ENCODE data around the gene LRRC25.
"Not testable (repeated sequence)": the region's sequence is repeated elsewhere in the genome, so short reads cannot be mapped to it uniquely, and the experiment has no call there.

Gene LRRC25

DNA sequence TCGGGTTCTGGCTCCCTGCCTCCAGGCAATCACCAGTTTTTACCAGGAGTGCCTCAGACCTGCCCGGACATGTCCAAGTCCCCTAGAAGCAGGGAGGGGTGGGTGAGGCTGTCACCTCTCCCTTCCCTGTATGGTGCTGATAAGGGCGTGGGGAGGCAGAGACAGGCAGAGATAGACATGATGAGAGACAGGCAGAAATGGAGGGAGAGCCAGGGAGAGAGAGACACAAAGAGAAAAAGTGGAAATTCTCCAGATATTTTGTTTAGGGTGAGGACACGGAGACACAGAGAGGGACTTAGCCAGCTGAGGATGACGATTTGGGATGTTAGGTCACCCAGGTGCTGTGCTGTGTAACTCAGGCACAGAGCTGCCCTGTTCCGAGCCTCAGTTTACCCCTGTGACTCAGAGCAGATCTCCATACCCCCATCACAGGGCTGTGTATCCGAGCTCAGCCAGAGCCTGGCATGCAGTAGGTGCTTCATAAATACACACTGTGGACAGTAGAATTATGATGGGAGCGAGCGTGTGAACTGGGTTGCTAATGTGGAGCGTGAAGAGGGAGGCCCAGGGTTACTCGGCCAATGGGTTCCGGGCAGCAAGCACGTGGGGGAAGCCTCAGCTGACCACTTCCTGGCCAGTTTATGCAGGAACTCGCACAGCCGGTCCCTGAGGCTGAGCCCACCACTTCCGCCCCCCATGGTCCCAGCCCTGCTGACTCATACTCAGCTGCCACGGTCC, 23.4 kb downstream of the LRRC25 start:
- DNase-seq, result no peak

DNA sequence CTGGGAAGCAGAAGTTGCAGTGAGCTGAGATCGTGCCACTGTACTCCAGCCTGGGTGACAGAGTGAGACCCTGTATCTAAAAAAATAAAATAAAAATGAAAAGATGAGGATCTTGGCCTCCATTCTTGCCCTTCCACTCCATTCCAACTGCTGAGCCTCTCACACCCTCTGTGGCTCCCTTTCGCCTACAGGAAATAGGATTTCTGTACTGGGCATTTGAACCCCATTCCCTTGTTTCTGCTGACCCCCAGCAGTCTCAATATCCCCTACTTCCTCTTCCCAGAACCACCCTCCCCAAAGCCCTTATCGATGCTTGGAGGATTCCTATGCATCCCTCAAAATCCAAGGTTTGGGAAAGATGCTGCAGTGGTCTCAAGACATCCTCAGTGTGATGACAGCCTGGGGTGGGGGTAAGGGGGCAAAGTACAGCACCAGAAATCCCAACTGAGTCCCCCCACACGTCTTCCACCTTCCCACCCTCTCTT, 24.0 kb downstream of the LRRC25 start:
- no peak for DNase-seq

DNA sequence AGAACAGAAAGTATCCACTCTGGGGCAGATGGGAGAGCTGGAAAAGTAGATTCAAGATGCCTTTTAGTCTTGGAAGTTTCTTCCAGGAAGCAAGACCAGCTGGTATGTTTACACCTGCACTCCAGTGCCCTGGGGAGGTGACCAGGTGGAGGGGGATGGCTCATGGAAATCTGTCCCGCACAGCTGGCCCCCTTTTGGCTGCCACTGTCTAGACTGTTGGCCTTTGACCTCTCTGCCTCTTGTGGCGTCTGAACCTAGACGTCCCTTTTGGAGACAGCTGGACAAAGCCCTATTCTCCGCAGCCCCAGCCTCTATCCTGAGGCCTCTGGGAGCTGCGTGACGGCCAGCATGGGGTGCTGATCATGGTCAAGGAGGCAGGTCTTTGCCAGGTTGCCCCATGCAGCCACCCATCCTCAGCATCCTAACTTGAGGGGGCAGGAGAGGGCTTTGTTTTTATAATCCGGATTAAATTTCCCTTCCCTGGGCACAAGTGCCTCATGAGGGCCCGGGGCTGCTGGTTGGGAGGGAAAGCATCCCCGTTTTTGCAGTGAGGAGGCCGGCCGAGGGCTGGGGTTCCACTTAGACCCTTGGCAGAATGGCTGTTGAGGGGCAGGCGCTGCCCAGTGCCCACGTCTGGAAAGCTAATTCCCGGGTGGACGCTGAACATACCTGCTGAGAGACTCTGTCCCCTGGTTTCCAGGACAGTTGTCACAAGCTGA, 28.8 kb downstream of the LRRC25 start:
- peak; percentile 47 for DNase-seq

DNA sequence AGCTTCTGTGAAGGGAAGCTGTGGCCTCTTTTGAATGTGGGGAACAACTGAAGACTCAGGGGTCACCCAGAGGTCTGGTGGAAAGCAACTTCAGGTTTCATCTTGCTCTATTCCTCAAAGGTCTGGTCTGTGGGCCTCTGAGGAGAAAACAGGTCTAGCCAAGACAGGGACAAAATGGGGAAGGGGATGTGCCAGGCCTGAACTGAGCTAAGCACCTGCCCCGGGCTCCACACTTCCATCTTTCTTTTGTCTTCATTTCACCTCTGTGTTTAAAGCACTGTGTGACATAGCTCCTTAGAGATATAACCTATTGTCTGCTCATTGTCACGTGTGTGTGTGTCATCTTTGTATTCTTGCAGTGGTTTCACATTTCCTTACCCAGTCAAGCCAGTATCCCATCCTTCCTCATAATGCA, 31.4 kb downstream of the LRRC25 start:
- no peak for DNase-seq

DNA sequence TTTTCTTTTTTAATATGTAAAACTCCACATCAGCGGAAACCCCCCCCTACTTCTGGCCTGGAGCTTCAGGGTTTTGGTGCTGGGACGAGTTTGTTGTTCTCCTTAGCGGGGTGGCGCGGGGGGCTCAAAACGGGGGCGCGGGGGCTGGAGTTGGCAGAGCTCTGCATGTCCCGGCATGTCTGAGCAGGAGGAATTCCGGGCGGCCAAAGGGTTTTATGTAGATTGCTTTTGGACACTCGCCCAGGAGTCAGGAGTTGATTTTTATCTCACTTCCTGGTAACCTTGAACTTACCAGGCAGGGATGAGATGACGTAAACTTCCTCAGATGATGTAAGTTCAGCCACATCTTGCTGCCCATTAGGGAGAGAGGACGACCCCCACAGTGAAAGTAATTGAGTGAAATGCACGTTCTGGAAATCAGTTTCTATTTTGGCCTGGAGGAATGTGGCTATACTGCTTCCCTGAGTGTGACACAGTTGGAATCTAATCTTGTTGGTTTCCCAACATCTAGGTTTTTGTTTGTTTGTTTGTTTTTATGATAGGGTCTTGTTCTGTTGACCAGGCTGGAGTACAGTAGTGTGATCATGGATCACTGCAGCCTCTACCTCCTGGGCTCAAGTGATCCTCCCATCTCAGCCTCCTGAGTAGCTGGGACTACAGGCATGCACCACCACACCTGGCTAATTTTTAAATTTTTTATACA, 32.4 kb downstream of the LRRC25 start:
- no peak for DNase-seq

DNA sequence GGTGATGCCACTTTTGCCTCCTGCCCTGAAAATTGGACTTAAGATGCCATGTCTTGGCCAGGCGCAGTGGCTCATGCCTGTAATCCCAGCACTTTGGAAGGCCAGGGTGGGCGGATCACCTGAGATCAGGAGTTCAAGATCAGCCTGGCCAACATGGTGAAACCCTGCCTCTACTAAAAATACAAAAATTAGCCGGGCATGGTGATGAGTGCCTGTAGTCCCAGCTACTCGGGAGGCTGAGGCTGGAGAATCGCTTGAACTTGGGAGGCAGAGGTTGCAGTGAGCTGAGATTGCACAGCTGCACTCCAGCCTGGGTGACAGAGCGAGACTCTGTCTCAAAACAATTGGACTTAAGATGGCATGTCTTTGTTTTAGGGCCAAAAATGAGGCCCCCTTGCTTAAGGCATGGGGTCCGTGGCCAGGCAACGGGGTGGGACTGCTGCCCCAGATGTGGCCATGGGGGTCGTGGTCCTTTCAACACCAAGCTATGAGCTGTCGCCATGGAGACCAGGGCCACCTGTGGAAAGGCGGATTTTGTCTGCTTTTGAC, 33.1 kb downstream of the LRRC25 start:
- not testable (repeated sequence) for DNase-seq

DNA sequence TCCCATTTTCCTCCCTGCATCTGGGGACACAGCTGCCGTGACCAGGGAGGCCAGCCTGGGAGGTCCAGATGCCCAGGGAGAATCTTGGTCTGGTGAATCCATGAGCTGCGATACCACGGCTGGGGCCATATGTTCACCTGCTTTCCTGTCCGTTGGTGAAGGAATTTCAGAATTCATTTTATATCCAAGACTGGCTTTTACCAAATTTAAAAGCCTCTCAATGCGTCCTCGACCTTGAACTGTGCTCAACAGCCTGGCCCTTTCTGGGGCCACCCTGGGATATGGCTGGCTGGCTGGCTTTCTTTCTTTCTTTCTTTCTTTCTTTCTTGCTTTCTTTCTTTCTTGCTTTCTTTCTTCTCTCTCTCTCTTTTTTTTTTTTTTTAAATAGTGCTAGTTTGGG, 33.6 kb downstream of the LRRC25 start:
- no peak for DNase-seq

DNA sequence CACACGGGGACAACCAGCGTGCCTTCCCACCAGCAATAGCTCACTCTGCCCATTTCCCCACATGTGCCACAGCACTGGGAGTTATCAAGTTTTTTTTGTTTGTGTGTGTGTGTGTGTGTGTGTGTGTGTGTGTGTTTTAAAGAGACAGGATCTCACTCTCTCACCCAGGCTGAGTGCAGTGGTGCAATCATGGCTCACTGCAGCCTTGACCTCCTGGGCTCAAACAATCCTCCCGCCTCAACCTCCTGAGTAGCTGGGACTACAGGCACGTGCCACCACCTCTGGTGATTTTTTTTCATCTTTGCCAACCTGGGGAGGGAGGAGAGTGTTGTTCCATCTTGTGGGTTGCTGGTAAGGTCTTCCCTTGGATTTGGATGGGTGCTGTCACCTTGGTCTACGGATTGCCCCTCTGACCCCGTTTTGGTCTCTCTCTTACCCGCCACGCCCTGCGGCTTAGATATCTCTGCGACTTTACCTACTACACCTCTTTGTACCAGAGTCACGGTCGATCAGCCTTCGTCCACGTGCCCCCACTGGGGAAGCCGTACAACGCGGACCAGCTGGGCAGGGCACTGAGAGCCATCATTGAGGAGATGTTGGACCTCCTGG, 34.4 kb downstream of the LRRC25 start:
- no peak for DNase-seq

DNA sequence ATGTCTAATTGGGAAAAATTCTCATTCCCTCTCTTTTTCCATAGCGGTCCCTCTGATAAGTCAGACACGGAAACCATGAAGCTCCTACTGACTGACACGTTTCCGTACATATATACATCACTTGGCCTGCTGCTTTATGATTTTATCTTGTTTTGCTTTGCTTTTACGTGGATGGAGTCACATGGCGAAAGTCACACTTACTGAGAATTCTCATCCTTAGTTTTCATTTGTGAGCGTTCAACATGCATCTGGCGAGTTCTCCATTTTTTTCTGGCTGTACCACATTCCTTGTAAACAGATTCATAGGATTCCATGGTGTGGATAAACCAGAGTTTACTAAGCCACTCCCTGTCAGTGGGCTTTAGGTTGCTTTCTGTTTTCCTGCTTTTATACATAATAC, 35.8 kb downstream of the LRRC25 start:
- DNase-seq, result no peak

DNA sequence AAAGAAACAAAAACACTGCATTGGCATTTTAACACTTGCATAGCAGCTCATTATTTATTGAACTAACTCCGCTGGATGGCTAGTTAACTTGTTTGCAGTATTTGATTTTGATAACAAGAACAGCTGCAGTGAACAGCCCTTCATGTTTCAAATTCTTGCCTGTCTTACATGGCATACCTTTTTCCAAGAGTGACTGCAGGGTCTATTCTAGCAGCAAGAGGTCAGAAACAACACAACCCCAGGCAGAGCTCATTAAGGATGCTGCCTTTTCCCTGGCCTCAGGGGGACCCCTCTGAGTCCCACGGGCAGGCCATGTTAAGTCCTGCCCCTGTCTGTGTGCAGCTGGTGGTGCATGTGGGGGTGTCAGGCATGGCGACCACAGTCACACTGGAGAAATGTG, 40.4 kb downstream of the LRRC25 start:
- no peak for DNase-seq

DNA sequence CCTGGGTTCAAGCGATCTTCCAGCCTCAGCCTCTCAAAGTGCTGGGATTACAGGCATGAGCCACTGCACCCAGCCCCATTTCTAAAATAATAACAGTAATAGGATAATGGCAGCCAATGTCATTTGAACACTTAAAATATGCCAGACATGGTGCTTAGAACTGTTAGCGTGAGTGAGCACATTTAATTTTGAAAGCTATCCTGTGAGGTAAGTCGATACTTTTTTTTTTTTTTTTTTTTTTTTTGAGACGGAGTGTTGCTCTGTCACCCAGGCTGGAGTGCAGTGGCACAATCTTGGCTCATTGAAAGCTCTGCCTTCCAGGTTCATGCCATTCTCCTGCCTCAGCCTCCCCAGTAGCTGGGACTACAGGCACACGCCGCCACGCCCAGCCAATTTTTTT, 42.7 kb downstream of the LRRC25 start:
- not testable (repeated sequence) for DNase-seq

DNA sequence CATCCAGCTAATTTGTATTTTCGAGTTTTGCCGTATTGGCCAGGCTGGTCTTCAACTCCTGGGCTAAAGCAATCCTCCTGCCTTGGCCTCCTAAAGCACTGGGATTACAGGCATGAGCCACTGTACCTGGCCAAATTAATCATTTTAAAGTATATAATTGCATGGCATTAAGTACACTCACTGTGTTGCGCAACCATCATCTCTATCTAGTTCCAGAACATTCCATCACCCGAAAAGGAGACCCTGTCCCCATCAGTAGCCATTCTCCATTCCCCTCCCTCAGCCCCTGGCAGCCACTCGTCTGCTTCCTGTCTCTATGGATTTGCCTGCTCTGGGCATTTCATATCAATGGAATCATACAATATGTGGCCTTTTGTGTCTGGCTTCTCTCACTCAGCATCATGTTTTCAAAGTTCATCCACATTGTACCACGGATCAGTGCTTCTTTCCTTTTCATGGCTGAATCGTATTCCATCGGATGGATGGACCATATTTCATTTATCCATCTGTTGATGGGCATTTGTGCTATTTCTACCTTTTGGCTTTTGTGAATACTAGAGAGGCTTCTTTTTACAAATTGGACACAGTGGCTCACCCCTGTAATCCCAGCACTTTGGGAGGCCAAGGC, 43.9 kb downstream of the LRRC25 start:
- no peak for DNase-seq

DNA sequence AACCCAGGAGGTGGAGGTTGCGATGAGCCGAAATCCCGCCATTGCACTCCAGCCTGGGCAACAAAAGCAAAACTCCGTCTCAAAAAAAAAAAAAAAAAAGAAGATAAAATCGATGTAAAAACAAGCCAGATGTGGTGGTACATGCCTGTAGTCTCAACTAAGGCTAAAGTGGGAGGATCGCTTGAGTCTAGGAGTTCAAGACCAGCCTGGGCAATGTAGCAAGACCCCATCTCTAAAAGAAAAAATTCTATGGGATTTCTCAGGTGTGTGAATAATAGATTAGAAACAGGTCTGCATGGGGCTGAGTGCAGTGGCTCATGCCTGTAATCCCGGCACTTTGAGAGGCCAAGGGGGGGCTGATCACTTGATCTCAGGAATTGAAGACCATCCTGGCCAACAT, 45.9 kb downstream of the LRRC25 start:
- DNase-seq, result no peak

DNA sequence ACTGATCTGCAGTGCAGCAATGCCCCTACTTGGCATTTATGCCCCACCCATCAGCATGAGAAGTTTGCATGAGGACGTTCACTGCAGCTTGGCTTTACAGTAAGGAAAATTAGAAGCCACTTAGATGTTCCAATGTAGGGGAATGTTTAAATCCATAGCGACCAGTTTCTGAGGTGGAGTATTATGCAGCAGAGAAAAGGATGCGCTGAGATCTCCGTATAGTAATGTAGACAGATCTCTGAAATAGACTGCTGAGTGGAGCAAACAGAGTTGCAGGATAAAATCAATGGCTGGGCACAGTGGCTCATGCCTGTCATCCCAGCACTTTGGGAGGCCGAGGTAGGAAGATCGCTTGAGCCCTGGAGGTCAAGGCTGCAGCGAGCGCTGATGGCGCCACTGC, 46.9 kb downstream of the LRRC25 start:
- no peak for DNase-seq

DNA sequence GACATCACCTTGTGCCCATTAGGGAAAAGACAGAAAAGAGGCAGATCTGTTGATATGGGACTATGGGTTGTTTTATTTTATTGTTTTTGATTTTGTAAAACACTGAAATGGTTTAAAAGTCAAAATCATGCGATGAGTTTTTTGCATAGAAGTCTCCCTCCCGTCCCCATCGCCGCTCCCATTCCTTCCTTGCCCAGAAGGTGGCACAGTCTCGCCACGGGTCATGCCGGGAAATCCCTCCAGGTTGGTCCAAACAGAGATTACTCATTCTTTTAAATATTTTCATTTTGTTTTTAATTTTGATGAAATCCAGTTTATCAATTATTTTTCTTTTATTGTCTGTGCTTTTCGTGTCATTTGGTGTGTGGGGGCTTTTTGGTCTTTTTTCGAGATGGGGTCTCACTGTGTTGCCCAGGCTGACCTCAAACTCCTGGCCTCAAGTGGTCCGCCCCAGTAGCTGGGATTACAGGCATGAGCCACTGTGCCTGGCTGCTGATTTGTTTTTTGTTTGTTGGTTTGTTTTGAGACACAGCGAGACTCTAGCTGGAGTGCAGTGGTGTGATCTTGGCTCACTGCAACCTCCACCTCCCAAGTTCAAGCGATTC, 47.8 kb downstream of the LRRC25 start:
- DNase-seq, result no peak

DNA sequence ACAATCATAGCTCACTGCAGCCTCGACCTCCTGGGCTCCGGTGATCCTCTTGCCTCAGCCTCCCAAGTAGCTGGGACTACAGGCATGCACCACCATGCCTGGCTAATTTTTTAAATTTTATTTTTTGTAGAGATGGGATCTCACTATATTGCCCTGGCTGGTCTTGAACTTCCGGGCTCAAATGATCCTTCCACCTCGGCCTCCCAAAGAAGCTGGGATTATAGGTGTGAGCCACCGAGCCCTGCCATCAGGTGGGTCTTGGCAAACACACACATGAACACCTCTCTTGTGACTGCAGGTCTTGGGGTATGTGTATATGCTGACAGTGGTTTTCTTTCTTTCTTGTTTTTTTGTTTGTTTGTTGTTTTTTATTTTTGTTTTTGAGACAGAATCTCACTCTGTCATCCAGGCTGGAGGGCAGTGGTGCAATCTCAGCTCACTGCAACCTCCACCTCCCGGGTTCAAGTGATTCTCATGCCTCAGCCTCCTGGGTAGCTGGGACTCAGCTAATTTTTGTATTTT, 48.5 kb downstream of the LRRC25 start:
- not testable (repeated sequence) for DNase-seq

DNA sequence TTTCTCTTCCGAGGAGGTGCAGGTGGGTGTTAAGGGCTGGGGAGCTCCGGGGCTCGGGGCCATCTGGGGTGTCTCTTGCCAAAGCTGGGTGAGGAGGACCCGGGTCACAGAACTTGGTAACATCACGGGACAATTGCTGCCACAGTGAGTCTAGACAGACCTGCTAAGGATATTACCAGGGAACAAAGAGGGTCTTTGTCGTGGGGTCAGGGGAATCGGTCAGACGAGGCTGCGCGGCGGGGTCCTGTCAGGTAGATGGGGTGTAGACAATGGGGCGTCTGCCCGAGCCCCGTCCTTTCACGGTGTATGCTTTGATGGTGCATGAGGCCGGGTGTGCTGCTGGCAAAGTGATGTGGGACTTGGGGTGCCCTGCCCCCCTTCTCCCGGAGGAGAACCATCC, 49.3 kb downstream of the LRRC25 start:
- no peak for DNase-seq

DNA sequence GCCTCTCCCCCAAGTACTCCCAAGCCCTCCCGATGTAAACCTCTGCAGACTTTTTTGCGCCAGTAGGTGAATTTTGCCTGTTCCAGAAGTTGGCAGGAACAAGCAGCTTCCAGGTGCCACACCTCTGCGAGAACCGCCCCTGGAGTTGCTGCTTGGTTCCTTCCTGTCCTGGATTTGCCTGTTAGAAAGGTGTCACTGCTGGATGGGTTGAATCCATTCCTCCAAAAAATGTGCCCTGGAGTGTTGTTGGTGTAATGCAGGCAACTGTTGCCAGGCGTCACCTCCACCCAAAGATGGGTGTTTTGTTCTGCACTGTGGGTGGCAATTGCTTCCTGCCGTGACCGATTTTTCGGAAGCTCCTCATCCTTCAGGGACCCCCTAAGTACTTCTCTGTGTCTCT, 51.3 kb downstream of the LRRC25 start:
- DNase-seq, result no peak

DNA sequence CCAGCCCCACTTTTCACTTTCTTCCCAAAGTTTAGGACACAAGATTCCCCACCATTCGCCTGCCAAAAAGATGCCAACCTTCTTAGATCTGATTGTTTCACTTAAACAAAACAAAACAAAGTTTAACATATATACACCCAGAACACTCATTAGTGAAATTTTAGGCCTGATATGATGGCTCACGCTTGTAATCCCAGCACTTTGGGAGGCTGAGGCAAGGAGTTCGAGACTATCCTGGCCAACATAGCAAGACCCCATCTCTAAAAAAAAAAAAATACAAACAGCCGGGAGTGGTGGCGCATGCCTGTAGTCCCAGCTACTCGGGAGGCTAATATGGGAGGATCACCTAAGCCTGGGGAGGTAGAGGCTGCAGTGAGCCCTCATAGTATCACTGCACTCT, 52.1 kb downstream of the LRRC25 start:
- DNase-seq, result no peak

DNA sequence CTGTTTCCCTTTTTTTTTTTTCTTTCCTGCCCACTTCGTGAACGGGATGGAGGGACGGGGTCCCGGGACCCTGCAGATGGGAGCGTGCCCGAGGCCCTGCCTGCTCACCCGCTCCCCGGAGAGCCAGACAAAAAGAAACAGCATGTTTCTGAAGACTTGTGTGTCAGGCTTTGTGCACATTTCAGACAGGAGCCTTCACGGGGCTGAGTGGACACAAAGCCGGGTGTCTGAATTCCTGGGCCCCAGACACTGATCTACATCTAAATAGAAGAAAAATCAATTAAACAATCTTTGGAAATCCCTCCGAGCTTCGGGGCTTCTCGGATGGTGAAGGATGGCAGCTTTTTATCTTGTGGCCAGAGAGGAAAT, 52.9 kb downstream of the LRRC25 start:
- no peak for DNase-seq

DNA sequence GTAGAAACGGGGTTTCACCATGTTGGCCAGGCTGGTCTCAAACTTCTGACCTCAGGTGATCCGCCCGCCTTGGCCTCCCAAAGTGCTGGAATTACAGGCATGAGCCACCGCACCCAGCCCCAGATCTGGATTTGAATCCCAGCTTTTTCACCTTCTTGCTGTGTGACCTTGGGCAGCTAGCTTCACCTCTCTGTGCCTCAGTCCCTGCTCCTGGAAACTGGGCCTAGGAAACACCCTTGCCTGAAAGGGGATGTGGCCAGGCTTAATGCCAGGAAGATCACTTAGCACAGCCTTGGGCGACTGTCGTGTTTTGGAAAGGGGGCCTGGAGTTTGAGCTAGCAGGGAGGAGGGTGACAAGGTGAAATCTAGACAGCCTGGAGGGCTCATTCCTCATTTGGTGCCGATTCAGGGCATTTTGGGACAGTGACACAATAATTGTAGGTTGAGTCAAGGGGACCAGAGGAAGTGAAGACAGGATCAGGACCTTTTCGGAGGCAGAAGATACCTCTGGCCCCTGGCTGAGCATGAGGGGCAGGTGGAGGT, 55.3 kb downstream of the LRRC25 start:
- DNase-seq, result no peak
